NCI-H510A (cell line): ENCODE data around the gene GPAT2.
"Not testable (repeated sequence)": the region's sequence is repeated elsewhere in the genome, so short reads cannot be mapped to it uniquely, and the experiment has no call there.

Experiments
- DNase-seq: peaks from one replicate; lab custom pipeline; 2025; lab: John Stamatoyannopoulos, UW

Gene GPAT2

DNA sequence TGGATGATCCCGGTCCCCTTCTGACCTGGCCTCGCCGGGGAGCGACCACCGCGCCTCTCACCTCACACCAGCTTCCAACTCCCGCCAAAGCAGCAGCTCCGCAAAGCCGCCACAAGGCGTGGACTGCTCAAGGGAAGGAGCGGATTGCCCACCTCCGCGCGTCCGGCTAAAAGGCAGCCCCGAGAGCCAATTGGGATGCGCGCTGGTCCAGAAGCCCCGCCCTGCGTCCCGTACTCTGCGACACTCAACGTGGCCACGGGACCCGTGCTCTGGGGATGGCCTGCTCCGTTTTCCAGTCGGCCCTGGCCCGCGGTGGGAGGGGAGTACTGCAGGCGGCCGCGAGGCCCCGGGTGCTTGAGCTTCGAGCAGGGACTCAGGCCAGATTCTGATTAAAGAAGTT, at the start of gene GPAT2:
TSS of gene GPAT2 (minus strand) at position 125 of the 400 bp plus-strand sequence. CDS start 2,557 bp downstream, outside the sequence.
- DNase-seq: not testable (repeated sequence)

- no peak for DNase-seq
Measured at GRCh38 chr2:96083989-96084857, 49.5 kb upstream of the GPAT2 start.

- DNase-seq: no peak
Measured at GRCh38 chr2:96083064-96083939, 48.6 kb upstream of the GPAT2 start.

DNA sequence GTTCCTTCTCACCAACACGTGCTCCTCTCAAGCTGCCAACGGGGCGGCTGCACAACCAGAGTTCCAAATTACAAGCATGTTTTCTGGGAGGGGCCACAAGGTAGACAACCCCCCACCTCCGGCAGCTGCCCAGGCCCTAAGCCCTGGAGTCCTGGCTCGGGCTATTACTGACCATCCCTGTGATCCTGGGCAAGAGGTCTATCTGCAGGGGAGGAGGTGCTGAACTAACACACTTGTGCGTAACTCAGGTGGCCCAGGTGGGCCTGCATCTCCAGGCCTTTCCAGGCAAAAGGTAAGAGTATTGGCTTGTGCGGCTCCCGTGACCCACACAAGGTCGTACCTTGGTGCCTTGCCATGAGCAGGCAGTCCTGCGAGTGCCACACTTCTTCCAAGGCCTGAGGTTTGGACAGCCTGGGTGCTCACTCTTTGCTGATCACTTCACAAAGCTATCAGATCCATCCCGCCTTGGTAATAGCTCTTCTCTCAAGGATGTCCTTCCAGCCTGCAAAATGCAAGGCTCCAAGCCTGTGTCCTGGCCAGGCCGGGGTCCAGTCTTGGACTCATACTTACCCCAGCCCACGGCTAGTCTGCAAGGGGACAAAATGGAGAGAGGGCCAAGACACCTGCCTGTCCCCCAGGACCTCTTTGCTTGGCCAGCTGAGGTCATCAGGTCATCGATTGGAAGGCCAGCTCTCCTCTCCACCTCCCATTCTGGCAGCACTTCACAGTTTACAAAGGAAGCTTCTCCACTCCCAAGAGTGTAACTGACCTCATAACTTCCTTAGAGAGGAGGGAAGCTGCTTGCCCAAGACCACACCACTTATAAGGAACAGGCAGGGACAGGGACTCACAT, 47.7 kb upstream of the GPAT2 start:
- DNase-seq: no peak

DNA sequence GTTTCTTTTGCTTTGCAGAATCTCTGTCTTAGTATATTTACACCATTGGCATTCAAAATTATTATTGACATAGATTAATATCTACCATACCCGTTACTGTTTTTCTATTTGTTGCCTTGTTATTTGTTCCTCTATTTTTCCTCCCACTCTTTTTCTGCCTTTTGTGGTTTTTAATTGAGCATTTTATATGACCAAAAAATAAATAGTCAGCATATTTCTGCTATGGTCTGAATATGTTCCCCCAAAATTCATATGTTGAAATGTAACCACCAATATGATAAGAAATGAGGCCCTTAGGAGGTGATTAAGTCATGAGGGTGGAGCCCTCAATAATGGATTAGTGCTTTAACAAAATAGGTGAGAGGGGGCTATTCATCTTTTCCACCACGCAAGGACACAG, 46.3 kb upstream of the GPAT2 start:
- no peak for DNase-seq

- DNase-seq: no peak
Measured at GRCh38 chr2:96075199-96075771, 40.6 kb upstream of the GPAT2 start.

- DNase-seq: no peak
Measured at GRCh38 chr2:96074156-96074555, 39.4 kb upstream of the GPAT2 start.

DNA sequence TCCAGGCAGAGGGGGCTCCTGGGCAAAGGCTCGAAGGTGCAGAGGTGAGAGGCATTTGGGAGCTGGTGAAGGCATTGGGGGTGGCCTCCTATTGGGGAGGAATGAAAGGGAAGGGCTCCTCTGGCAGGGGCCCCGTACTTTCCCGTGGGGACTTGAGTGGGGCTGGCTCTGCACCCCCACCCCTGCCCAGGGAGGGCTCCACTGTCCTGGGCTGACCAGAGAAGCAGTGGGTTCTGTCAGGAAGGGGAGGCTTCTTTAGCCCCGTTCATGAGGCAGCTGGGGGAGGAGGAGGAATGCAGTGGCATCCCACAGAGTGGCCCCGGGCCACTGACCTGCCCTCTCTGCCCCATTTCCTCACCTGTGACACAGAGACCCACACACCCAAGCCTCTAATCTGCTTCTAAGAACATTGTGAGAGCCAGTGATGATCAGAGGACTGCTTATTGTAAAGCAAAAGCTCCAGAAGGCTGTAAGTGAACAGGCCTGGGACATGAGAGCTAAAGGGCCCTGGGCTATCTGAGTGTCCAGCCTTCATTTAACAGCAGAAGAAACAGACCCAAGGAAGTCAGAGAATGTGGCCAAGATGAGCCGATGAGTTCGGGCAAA, 38.6 kb upstream of the GPAT2 start:
- no peak for DNase-seq

DNA sequence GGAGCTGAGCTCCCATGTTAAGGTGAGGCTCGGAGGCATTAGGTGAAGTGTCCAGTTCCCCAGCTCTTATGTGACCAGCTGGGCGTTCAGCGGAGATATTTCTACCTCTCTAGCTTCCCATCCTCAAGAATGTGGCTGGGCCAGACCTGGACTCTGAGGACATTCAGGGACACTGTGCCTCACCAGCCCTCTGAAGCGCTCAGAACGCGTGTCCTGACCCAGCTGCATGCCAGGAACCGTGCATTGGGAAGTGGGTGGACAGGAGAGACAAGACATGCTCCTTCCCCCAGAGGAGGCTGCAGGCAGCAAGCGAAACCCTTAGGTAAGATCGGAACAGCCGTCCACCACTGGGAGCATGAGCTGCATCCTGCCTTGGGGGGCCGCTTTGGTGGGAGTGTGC, 38.0 kb upstream of the GPAT2 start:
- no peak for DNase-seq

DNA sequence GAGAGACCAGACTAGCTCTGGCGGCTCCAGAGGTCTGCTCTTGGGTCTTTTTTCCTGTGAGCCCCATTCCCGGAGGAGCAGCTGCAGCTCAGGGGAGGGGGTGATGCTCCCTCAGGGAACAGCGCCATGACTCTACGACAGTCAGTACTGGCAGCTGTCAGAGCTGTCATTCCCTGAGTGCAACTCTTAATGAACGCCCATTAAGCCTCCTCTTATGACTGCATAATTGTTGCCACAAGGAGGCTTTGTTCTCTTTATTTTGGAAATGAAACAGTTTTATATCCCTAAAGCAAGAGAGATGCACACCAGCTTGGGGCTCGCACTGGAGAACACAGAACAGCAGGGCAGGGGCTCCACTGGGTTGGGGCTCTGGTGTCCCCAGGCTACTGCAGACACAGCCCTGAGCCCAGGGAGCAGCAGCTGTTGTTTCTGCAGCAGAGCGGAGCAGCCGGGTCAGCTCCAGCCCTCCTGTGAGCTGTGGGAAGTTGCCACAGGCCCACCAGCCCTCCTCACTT, 37.3 kb upstream of the GPAT2 start:
- not testable (repeated sequence) for DNase-seq

- DNase-seq: not testable (repeated sequence)
Measured at GRCh38 chr2:96071087-96071976, 36.6 kb upstream of the GPAT2 start.

- not testable (repeated sequence) for DNase-seq
Measured at GRCh38 chr2:96070351-96070750, 35.6 kb upstream of the GPAT2 start.

- not testable (repeated sequence) for DNase-seq
Measured at GRCh38 chr2:96069878-96070277, 35.2 kb upstream of the GPAT2 start.

DNA sequence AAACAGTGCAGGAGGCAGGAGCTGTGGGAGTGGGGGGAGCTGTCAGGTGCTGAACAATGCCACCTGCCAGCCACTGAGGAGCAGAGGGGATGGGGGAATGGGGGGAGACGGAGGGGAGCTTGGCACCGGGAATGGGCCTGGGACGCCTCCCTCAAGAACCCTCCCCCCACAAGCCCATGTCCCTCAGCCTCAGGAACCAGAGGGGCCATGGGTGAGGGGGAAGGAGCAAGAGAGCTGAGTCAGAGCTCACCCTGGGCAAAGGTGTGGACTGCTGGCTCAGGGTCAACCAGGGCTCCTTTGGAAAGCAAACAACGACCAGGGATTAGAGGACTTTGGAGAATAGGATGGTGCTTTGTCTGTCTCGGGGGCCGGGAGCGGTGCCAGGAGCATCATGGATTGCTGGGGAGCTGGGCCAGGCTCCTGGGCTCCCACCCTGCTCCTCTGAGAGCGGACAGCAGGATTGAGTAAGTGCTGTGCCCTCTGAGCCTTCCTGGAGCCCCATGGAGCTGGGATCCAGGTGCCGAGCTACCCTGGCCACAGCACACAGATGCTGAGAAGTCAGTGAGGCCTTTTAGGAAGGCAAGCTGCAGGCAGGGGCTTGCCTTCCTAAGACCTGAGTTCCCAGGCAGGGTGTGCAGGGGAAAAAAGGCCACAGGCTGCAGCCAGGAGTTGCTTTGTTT, 33.3 kb upstream of the GPAT2 start:
- not testable (repeated sequence) for DNase-seq

GRCh38 chr2:96067098-96067660, 32.5 kb upstream of the GPAT2 start:
- DNase-seq: not testable (repeated sequence)

- DNase-seq: not testable (repeated sequence)
Measured at GRCh38 chr2:96066511-96066910, 31.8 kb upstream of the GPAT2 start.

DNA sequence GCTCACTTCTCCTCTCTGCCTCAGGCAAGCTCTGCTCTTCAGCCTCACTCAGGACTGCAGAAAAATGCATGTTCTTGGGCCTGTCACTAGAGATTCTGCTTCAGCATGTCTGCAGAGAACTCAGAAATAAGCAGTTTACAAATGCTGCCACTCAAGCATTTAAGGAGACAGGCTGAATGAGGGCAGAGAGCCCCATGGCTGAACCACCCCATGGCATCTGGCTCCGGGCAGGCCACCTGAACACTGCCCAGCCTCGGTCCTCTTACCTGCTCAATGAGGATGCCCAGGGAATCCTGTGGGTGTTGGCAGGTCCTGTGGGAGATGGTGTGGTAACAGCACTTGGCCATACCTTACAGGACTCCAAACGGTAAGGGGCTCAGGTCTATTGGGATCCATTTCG, 31.2 kb upstream of the GPAT2 start:
- DNase-seq: not testable (repeated sequence)

DNA sequence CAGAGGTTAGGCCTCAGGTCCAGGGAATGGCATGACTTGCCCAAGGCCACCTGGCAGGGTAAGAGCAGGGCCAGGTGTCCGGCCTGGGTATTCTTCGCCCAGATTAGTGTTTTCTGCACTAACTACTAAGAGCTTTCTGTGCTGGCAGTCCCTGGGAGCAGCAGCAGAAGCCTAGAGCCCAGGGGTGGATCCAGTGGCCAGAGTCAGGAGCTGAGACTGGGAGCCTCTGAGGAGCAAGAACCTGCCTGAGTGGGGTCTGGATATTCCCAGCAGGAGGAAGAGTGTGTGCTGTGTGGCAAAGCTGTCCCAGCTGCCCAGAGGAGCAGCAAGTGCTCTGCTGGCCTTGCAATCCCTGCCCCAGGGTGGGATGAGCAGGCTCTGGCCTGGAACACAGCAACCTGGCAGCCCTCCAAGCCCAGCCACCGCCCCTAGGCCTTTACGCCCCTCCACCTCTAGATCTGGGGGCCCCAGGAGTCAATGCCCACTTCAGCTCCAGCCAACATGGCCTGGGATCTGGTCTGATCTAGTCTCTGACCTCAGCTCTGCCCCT, 30.7 kb upstream of the GPAT2 start:
- DNase-seq: no peak

GRCh38 chr2:96064760-96065159, 30.0 kb upstream of the GPAT2 start:
- not testable (repeated sequence) for DNase-seq
